HG03439 (cell line): ENCODE results near the gene NRCAM.

Source experiments
- ATAC-seq: cut with Tn5 transposase; IDR thresholded peaks from one replicate; pipeline ENCODE4 v1.9.1; 2021; ENCODE audit warnings: mild to moderate bottlenecking, moderate library complexity; ENCODE audit not compliant: unreplicated experiment

Gene NRCAM

GRCh38 chr7:108225531-108226181, 230.6 kb downstream of the NRCAM start:
- no peak for ATAC-seq

GRCh38 chr7:108224387-108224786, 231.8 kb downstream of the NRCAM start:
- no peak for ATAC-seq

GRCh38 chr7:108222236-108222892, 233.9 kb downstream of the NRCAM start:
- ATAC-seq: no peak

GRCh38 chr7:108211382-108212201, 244.6 kb downstream of the NRCAM start:
- peak; percentile 82 for ATAC-seq

GRCh38 chr7:108210796-108211195, 245.4 kb downstream of the NRCAM start:
- no peak for ATAC-seq

GRCh38 chr7:108205311-108205710, 250.9 kb downstream of the NRCAM start:
- ATAC-seq: no peak

- ATAC-seq: no peak
Observed at GRCh38 chr7:108204281-108204796, 251.9 kb downstream of the NRCAM start.

GRCh38 chr7:108203537-108203936, 252.7 kb downstream of the NRCAM start:
- no peak for ATAC-seq

GRCh38 chr7:108202743-108203142, 253.5 kb downstream of the NRCAM start:
- no peak for ATAC-seq

- no peak for ATAC-seq
Observed at GRCh38 chr7:108201766-108202165, 254.5 kb downstream of the NRCAM start.

- ATAC-seq: no peak
Observed at GRCh38 chr7:108200326-108200725, 255.9 kb downstream of the NRCAM start.

- ATAC-seq: no peak
Observed at GRCh38 chr7:108197371-108198091, 258.7 kb downstream of the NRCAM start.

- ATAC-seq: no peak
Observed at GRCh38 chr7:108196004-108196403, 260.2 kb downstream of the NRCAM start.

GRCh38 chr7:108193594-108194498, 262.4 kb downstream of the NRCAM start:
- no peak for ATAC-seq

GRCh38 chr7:108190891-108191290, 265.3 kb downstream of the NRCAM start:
- ATAC-seq: no peak

GRCh38 chr7:108189733-108190388, 266.4 kb downstream of the NRCAM start:
- ATAC-seq: peak; percentile 75

GRCh38 chr7:108188724-108189123, 267.5 kb downstream of the NRCAM start:
- ATAC-seq: no peak

GRCh38 chr7:108181073-108181985, 274.9 kb downstream of the NRCAM start:
- peak; percentile 63 for ATAC-seq
